ENCODE data around the gene RNF39. TPM values are rescaled to one million over a fixed set of nuclear protein-coding genes. Genes with fewer than 3 reads are reported as not detected.

The RNF39 gene
- polyA plus RNA-seq, 1 donor from 2014 or later: not detected

DNA sequence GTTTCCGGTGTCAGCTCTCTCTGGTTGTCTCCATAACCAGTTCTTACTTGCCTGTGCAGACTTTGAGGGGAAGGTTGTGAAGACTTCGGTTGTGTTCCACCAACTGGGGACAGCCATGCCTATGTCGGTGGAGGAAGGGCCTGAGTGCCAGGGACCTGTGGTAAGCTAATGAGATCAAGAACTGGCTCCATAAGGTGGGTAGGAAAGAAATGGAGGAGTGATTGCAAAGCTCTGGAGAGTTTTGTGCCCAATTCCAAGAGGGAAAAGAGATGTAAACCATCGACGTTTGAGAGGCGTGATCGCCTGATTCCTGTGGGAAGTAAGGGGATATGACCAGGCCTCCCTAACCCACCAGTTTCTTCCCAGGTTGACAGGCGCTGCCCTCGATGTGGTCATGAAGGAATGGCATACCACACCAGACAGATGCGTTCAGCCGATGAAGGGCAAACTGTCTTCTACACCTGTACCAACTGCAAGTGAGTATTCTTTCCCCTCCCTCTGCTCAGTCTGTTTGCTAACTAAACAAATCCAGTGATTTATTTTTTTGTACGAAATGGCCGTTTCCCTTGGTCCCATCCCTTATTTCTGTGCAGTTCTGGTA lies 13.6 kb downstream of the RNF39 start:
- Histone ChIP-seq H4K20me1 (ENCODE audit: insufficient read depth) (no peaks in the 10 kb centered on the region), H3K9me3 (ENCODE audit: low read length) (no peaks in the 10 kb centered on the region), H3K9me2 (ENCODE audit: insufficient read depth, low read length) (no peaks in the 10 kb centered on the region), H3K4me3 (ENCODE audit: low read length) (peak overlapping the region; percentile 89), H3K27me3 (ENCODE audit: insufficient read depth, low read depth, low read length) (no peaks in the 10 kb centered on the region), H3K36me3 (ENCODE audit: insufficient read depth, low read length) (no peaks in the 10 kb centered on the region), H3K4me2 (ENCODE audit: low read length) (peak overlapping the region; percentile 92), H3K79me2 (replicated peaks; ENCODE audit: insufficient read depth, low read length) (peaks cover 16% of the 10 kb centered on the region), H3K27ac (ENCODE audit: low read length) (peak overlapping the region; percentile 95), H2AFZ (ENCODE audit: low read depth, low read length) (peak overlapping the region; percentile 93), H3F3A (ENCODE audit: insufficient read depth, low read length, poor library complexity, severe bottlenecking) (peaks cover 11% of the 10 kb centered on the region), H3K9ac (ENCODE audit: low read length) (peak overlapping the region; percentile 93)
- TF ChIP-seq CTCF (IDR thresholded peaks at IDR 0.05; ENCODE audit: poor library complexity, severe bottlenecking) (no peak), TAF1 (IDR thresholded peaks at IDR 0.05; ENCODE audit: low read depth) (no peak), RAD21 (conservative IDR thresholded peaks at IDR 0.05) (no peak), EZH2 (IDR thresholded peaks at IDR 0.05; ENCODE audit: borderline replicate concordance, insufficient read depth, low read length, poor library complexity, severe bottlenecking) (no peak), EP300 (conservative IDR thresholded peaks at IDR 0.05; ENCODE audit: poor library complexity, severe bottlenecking) (no peak), SMC3 (conservative IDR thresholded peaks at IDR 0.05; ENCODE audit: poor library complexity) (no peak), MXI1 (conservative IDR thresholded peaks at IDR 0.05; ENCODE audit: poor library complexity, severe bottlenecking) (no peak), POLR2AphosphoS5 (IDR thresholded peaks at IDR 0.05) (no peak)
- TF ChIP-seq, protein P1, sequence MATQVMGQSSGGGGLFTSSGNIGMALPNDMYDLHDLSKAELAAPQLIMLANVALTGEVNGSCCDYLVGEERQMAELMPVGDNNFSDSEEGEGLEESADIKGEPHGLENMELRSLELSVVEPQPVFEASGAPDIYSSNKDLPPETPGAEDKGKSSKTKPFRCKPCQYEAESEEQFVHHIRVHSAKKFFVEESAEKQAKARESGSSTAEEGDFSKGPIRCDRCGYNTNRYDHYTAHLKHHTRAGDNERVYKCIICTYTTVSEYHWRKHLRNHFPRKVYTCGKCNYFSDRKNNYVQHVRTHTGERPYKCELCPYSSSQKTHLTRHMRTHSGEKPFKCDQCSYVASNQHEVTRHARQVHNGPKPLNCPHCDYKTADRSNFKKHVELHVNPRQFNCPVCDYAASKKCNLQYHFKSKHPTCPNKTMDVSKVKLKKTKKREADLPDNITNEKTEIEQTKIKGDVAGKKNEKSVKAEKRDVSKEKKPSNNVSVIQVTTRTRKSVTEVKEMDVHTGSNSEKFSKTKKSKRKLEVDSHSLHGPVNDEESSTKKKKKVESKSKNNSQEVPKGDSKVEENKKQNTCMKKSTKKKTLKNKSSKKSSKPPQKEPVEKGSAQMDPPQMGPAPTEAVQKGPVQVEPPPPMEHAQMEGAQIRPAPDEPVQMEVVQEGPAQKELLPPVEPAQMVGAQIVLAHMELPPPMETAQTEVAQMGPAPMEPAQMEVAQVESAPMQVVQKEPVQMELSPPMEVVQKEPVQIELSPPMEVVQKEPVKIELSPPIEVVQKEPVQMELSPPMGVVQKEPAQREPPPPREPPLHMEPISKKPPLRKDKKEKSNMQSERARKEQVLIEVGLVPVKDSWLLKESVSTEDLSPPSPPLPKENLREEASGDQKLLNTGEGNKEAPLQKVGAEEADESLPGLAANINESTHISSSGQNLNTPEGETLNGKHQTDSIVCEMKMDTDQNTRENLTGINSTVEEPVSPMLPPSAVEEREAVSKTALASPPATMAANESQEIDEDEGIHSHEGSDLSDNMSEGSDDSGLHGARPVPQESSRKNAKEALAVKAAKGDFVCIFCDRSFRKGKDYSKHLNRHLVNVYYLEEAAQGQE (IDR thresholded peaks at IDR 0.05; ENCODE audit: borderline replicate concordance): no peak

- no peaks in the 10 kb centered on the region for H4K20me1 ChIP-seq (ENCODE audit: insufficient read depth)
- no peaks in the 10 kb centered on the region for H3K36me3 ChIP-seq (ENCODE audit: insufficient read depth, low read length)
- peaks cover 7% of the 10 kb centered on the region for H3F3A ChIP-seq (ENCODE audit: insufficient read depth, low read length, poor library complexity, severe bottlenecking)
- peak within 1 kb of the TSS; percentile 89 for H3K4me3 ChIP-seq (ENCODE audit: low read length)
- peak within 1 kb of the TSS; percentile 95 for H3K27ac ChIP-seq (ENCODE audit: low read length)
- H3K9me2 ChIP-seq (ENCODE audit: insufficient read depth, low read length): no peaks in the 10 kb centered on the region
- peak within 1 kb of the TSS; percentile 98 for H3K4me2 ChIP-seq (ENCODE audit: low read length)
- peaks cover 16% of the 10 kb centered on the region for H3K79me2 ChIP-seq (replicated peaks; ENCODE audit: insufficient read depth, low read length)
- TF ChIP-seq CTCF (IDR thresholded peaks at IDR 0.05; ENCODE audit: poor library complexity, severe bottlenecking) (no peak), EP300 (conservative IDR thresholded peaks at IDR 0.05; ENCODE audit: poor library complexity, severe bottlenecking) (peak; percentile 65), SMC3 (conservative IDR thresholded peaks at IDR 0.05; ENCODE audit: poor library complexity) (peak; percentile 13), RAD21 (conservative IDR thresholded peaks at IDR 0.05) (peak; percentile 27), TAF1 (IDR thresholded peaks at IDR 0.05; ENCODE audit: low read depth) (peak; percentile 92), MXI1 (conservative IDR thresholded peaks at IDR 0.05; ENCODE audit: poor library complexity, severe bottlenecking) (peak; percentile 71), POLR2AphosphoS5 (IDR thresholded peaks at IDR 0.05) (peak; percentile 94), EZH2 (IDR thresholded peaks at IDR 0.05; ENCODE audit: borderline replicate concordance, insufficient read depth, low read length, poor library complexity, severe bottlenecking) (no peak)
- TF ChIP-seq, protein P1 (IDR thresholded peaks at IDR 0.05; ENCODE audit: borderline replicate concordance): no peak
- peak within 1 kb of the TSS; percentile 93 for H2AFZ ChIP-seq (ENCODE audit: low read depth, low read length)
- no peaks in the 10 kb centered on the region for H3K27me3 ChIP-seq (ENCODE audit: insufficient read depth, low read depth, low read length)
- no peaks in the 10 kb centered on the region for H3K9me3 ChIP-seq (ENCODE audit: low read length)
- peak within 1 kb of the TSS; percentile 93 for H3K9ac ChIP-seq (ENCODE audit: low read length)
These were observed 14.3 kb downstream of the RNF39 start, which contains the start of gene POLR1H for GRCh38 chr6:30061092-30061857. Gene POLR1H, plus strand, starts transcription at chr6:30061265. Its CDS starts 260 bp downstream, at chr6:30061525.
